HEK293 (cell line): Measurements from ENCODE around the gene TMEM170A.
A peak's percentile ranks its signal among the peaks of the same experiment; 100 is the strongest.

Experiments used
- CTCF ChIA-PET: fragments of 350-600 bp; formaldehyde crosslinking; extraction: SDS; loops from one replicate; lab custom pipeline; 2021; ENCODE audit warnings: antibody characterized with exemption; lab: Yijun Ruan, JAX
- POLR2A ChIA-PET: fragments of 300-600 bp; formaldehyde crosslinking; extraction: SDS; loops from one replicate; lab custom pipeline; 2020; ENCODE audit warnings: antibody characterized with exemption, inconsistent platforms; lab: Yijun Ruan, JAX
- H3K27ac ChIP-seq: fragments of 200-500 bp; sonication (Bioruptor generic); 2 replicates; pipeline ENCODE4 v1.5.1; 2014; ENCODE audit warnings: low read depth, low read length, control low read depth, inconsistent platforms; ENCODE audit errors: extremely low read depth
- H3K36me3 ChIP-seq, 2 experiments: fragments of 200-500 bp in 1 of 2; sonication (Bioruptor generic) in 1 of 2; 1 replicate in 1 of 2; 2 replicates in 1 of 2; pipeline ENCODE4 v1.5.1; 2014 to 2017; ENCODE audit warnings: inconsistent platforms in 2 of 2, low read length in 2 of 2; ENCODE audit not compliant: control insufficient read depth in 2 of 2, insufficient read depth in 1 of 2
- H3K4me1 ChIP-seq: fragments of 200-500 bp; sonication (Bioruptor generic); 2 replicates; pipeline ENCODE4 v1.5.1; 2014; ENCODE audit warnings: mild to moderate bottlenecking, low read length, inconsistent platforms; ENCODE audit not compliant: control insufficient read depth, insufficient read depth
- H3K4me3 ChIP-seq: 2 replicates; pipeline ENCODE4 v1.5.1; 2011; ENCODE audit warnings: low read depth, mild to moderate bottlenecking, control low read depth, low read length, moderate library complexity
- H3K9me3 ChIP-seq: fragments of 200-500 bp; sonication (Bioruptor generic); 2 replicates; pipeline ENCODE4 v1.5.1; 2014; ENCODE audit warnings: low read depth, low read length, inconsistent platforms; ENCODE audit not compliant: control insufficient read depth, insufficient read depth
- KLF9 ChIP-seq: fragments of 450-650 bp; formaldehyde crosslinking; IDR thresholded peaks from 2 replicates; pipeline ENCODE4 v1.5.1; 2016; ENCODE audit warnings: missing biosample characterization, missing genetic modification characterization, low read depth
- MEIS1 ChIP-seq: sonication (generic); formaldehyde crosslinking; IDR thresholded peaks from 2 replicates; pipeline ENCODE4 v1.8.1; 2022; ENCODE audit warnings: missing genetic modification reagents, mild to moderate bottlenecking, borderline replicate concordance
- REPIN1 ChIP-seq: fragments of 450-650 bp; formaldehyde crosslinking; IDR thresholded peaks from 2 replicates; pipeline ENCODE4 v1.5.1; 2017; ENCODE audit warnings: missing biosample characterization, missing genetic modification characterization, low read depth
- SP3 ChIP-seq: fragments of 450-650 bp; formaldehyde crosslinking; IDR thresholded peaks from 2 replicates; pipeline ENCODE4 v1.5.1; 2016; ENCODE audit warnings: missing biosample characterization, missing genetic modification characterization
- SP7 ChIP-seq: fragments of 450-650 bp; formaldehyde crosslinking; IDR thresholded peaks from 2 replicates; pipeline ENCODE4 v1.5.1; 2016; ENCODE audit warnings: missing biosample characterization, missing genetic modification characterization
- WT1 ChIP-seq: fragments of 450-650 bp; formaldehyde crosslinking; IDR thresholded peaks from 2 replicates; pipeline ENCODE4 v1.5.1; 2016; ENCODE audit warnings: missing biosample characterization, missing genetic modification characterization
- ZBTB17 ChIP-seq: fragments of 450-650 bp; formaldehyde crosslinking; IDR thresholded peaks from 2 replicates; pipeline ENCODE4 v1.5.1; 2016; ENCODE audit warnings: missing biosample characterization, missing genetic modification characterization
- ZBTB48 ChIP-seq: fragments of 450-650 bp; formaldehyde crosslinking; IDR thresholded peaks from 2 replicates; pipeline ENCODE4 v1.5.1; 2016; ENCODE audit warnings: missing biosample characterization, missing genetic modification characterization
- ZEB2 ChIP-seq: fragments of 450-650 bp; formaldehyde crosslinking; IDR thresholded peaks from 2 replicates; pipeline ENCODE4 v1.5.1; 2016; ENCODE audit warnings: missing biosample characterization, missing genetic modification characterization
- ZNF202 ChIP-seq: fragments of 450-650 bp; formaldehyde crosslinking; IDR thresholded peaks from 2 replicates; pipeline ENCODE4 v1.5.1; 2016; ENCODE audit warnings: missing biosample characterization, missing genetic modification characterization, borderline replicate concordance
- ZNF324 ChIP-seq: fragments of 450-650 bp; formaldehyde crosslinking; IDR thresholded peaks from 2 replicates; pipeline ENCODE4 v1.5.1; 2016; ENCODE audit warnings: missing biosample characterization, missing genetic modification characterization
- ZNF335 ChIP-seq: fragments of 450-650 bp; formaldehyde crosslinking; conservative IDR thresholded peaks from 2 replicates; pipeline ENCODE4 v1.5.1; 2016; ENCODE audit warnings: missing biosample characterization, missing genetic modification characterization
- ZNF366 ChIP-seq: fragments of 450-650 bp; formaldehyde crosslinking; conservative IDR thresholded peaks from 2 replicates; pipeline ENCODE4 v1.5.1; 2016; ENCODE audit warnings: missing biosample characterization, missing genetic modification characterization
- ZNF398 ChIP-seq: fragments of 450-650 bp; formaldehyde crosslinking; IDR thresholded peaks from 2 replicates; pipeline ENCODE4 v1.5.1; 2017; ENCODE audit warnings: missing biosample characterization, missing genetic modification characterization
- ZNF449 ChIP-seq: fragments of 450-650 bp; formaldehyde crosslinking; IDR thresholded peaks from 2 replicates; pipeline ENCODE4 v1.5.1; 2017; ENCODE audit warnings: missing biosample characterization, mild to moderate bottlenecking, missing genetic modification characterization, moderate library complexity
- ZNF645 ChIP-seq: fragments of 450-650 bp; formaldehyde crosslinking; IDR thresholded peaks from 2 replicates; pipeline ENCODE4; 2016; ENCODE audit warnings: missing biosample characterization, missing genetic modification characterization
- TF ChIP-seq, protein P1 (sequence below): fragments of 450-650 bp; formaldehyde crosslinking; conservative IDR thresholded peaks from 2 replicates; pipeline ENCODE4 v1.5.1; 2016; ENCODE audit warnings: low read depth, missing biosample characterization, missing genetic modification characterization
- TF ChIP-seq, protein P2 (sequence below): fragments of 450-650 bp; formaldehyde crosslinking; IDR thresholded peaks from 2 replicates; pipeline ENCODE4 v1.5.1; 2016; ENCODE audit warnings: missing biosample characterization, missing genetic modification characterization
- TF ChIP-seq, protein P3 (sequence below): sonication (generic); formaldehyde crosslinking; IDR thresholded peaks from 2 replicates; pipeline ENCODE4 v1.8.1; 2022; ENCODE audit warnings: mild to moderate bottlenecking, moderate library complexity, missing genetic modification reagents
- TF ChIP-seq, protein P4 (sequence below): fragments of 450-650 bp; formaldehyde crosslinking; IDR thresholded peaks from 2 replicates; pipeline ENCODE4 v1.5.1; 2016; ENCODE audit warnings: missing biosample characterization, missing genetic modification characterization

Gene TMEM170A

GRCh38 chr16:75464122-75464918 lies at the start of gene TMEM170A:
Gene TMEM170A, minus strand, starts transcription at chr16:75464689. Its CDS starts 89 bp downstream, at chr16:75464600.
- Histone ChIP-seq H3K27ac (peak within 1 kb of the TSS; percentile 84), H3K4me3 (peak within 1 kb of the TSS; percentile 95), H3K4me1 (peaks cover 9% of the 10 kb centered on the region), H3K36me3 (no peaks in the 10 kb centered on the region; a peak in 1 of 3 replicates), H3K9me3 (no peaks in the 10 kb centered on the region)
- CTCF ChIA-PET = interaction anchor here (0.6 to 2.9 kb wide), 57 partner anchors 9 to 317 kb away, joined by 3 to 23 read pairs (median 5); partner anchors contain the start of genes CFDP1, CHST5 and TMEM231
- POLR2A ChIA-PET = interaction anchor here (0.7 to 2.1 kb wide), 7 partner anchors 9 to 184 kb away, joined by 3 to 9 read pairs (median 5); partner anchors contain the start of genes ADAT1, CFDP1, KARS1 and TERF2IP
- TF ChIP-seq ZEB2 = peak; percentile 81
- TF ChIP-seq KLF9 = peak; percentile 92
- TF ChIP-seq ZNF645 (tag by site-specific recombination) = no peak
- peak; percentile 80 for TF ChIP-seq ZBTB48 (tag by site-specific recombination)
- TF ChIP-seq REPIN1 = peak; percentile 49; the same call in 1 of the 2 replicates
- 0 out of 2 replicates have a peak, but pooled peaks have one; percentile 10 for TF ChIP-seq ZNF398 (tag by site-specific recombination)
- TF ChIP-seq, protein P1, sequence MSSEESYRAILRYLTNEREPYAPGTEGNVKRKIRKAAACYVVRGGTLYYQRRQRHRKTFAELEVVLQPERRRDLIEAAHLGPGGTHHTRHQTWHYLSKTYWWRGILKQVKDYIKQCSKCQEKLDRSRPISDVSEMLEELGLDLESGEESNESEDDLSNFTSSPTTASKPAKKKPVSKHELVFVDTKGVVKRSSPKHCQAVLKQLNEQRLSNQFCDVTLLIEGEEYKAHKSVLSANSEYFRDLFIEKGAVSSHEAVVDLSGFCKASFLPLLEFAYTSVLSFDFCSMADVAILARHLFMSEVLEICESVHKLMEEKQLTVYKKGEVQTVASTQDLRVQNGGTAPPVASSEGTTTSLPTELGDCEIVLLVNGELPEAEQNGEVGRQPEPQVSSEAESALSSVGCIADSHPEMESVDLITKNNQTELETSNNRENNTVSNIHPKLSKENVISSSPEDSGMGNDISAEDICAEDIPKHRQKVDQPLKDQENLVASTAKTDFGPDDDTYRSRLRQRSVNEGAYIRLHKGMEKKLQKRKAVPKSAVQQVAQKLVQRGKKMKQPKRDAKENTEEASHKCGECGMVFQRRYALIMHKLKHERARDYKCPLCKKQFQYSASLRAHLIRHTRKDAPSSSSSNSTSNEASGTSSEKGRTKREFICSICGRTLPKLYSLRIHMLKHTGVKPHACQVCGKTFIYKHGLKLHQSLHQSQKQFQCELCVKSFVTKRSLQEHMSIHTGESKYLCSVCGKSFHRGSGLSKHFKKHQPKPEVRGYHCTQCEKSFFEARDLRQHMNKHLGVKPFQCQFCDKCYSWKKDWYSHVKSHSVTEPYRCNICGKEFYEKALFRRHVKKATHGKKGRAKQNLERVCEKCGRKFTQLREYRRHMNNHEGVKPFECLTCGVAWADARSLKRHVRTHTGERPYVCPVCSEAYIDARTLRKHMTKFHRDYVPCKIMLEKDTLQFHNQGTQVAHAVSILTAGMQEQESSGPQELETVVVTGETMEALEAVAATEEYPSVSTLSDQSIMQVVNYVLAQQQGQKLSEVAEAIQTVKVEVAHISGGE (tag by site-specific recombination) = peak; percentile 22; the same call in 1 of the 2 replicates
- TF ChIP-seq ZBTB17 (tag by site-specific recombination) = peak; percentile 77
- TF ChIP-seq, protein P2, sequence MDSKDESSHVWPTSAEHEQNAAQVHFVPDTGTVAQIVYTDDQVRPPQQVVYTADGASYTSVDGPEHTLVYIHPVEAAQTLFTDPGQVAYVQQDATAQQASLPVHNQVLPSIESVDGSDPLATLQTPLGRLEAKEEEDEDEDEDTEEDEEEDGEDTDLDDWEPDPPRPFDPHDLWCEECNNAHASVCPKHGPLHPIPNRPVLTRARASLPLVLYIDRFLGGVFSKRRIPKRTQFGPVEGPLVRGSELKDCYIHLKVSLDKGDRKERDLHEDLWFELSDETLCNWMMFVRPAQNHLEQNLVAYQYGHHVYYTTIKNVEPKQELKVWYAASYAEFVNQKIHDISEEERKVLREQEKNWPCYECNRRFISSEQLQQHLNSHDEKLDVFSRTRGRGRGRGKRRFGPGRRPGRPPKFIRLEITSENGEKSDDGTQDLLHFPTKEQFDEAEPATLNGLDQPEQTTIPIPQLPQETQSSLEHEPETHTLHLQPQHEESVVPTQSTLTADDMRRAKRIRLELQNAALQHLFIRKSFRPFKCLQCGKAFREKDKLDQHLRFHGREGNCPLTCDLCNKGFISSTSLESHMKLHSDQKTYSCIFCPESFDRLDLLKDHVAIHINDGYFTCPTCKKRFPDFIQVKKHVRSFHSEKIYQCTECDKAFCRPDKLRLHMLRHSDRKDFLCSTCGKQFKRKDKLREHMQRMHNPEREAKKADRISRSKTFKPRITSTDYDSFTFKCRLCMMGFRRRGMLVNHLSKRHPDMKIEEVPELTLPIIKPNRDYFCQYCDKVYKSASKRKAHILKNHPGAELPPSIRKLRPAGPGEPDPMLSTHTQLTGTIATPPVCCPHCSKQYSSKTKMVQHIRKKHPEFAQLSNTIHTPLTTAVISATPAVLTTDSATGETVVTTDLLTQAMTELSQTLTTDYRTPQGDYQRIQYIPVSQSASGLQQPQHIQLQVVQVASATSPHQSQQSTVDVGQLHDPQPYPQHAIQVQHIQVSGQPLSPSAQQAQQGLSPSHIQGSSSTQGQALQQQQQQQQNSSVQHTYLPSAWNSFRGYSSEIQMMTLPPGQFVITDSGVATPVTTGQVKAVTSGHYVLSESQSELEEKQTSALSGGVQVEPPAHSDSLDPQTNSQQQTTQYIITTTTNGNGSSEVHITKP = peak; percentile 100
- TF ChIP-seq, protein P3, sequence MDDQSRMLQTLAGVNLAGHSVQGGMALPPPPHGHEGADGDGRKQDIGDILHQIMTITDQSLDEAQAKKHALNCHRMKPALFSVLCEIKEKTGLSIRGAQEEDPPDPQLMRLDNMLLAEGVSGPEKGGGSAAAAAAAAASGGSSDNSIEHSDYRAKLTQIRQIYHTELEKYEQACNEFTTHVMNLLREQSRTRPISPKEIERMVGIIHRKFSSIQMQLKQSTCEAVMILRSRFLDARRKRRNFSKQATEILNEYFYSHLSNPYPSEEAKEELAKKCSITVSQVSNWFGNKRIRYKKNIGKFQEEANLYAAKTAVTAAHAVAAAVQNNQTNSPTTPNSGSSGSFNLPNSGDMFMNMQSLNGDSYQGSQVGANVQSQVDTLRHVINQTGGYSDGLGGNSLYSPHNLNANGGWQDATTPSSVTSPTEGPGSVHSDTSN (CRISPR knock-in tag) = no peak
- peak; percentile 67 for TF ChIP-seq SP3 (tag by site-specific recombination)
- TF ChIP-seq SP7 = peak; percentile 79
- peak; percentile 73 for TF ChIP-seq ZNF324 (tag by site-specific recombination)
- TF ChIP-seq MEIS1 (CRISPR knock-in tag) = no peak
- TF ChIP-seq, protein P4, sequence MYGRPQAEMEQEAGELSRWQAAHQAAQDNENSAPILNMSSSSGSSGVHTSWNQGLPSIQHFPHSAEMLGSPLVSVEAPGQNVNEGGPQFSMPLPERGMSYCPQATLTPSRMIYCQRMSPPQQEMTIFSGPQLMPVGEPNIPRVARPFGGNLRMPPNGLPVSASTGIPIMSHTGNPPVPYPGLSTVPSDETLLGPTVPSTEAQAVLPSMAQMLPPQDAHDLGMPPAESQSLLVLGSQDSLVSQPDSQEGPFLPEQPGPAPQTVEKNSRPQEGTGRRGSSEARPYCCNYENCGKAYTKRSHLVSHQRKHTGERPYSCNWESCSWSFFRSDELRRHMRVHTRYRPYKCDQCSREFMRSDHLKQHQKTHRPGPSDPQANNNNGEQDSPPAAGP (tag by site-specific recombination) = 0 out of 2 replicates have a peak, but pooled peaks have one; percentile 30
- peak; percentile 69 for TF ChIP-seq ZNF366 (tag by site-specific recombination)
- TF ChIP-seq ZNF202 (tag by site-specific recombination) = no peak
- TF ChIP-seq ZNF335 = peak; percentile 88
- TF ChIP-seq WT1 = peak; percentile 20; the same call in 1 of the 2 replicates
- TF ChIP-seq ZNF449 (tag by site-specific recombination) = no peak; the same call in 1 of the 2 replicates
